Measurements from ENCODE around the gene AMZ2. TPM values are rescaled to one million over a fixed set of nuclear protein-coding genes. Genes with fewer than 3 reads are reported as not detected.
"Not testable (repeated sequence)": the region's sequence is repeated elsewhere in the genome, so short reads cannot be mapped to it uniquely, and the experiment has no call there.

Gene AMZ2
- total and polyA plus RNA-seq, 8 donors: 1.2 to 73.2 (median 41.5) TPM

- no peak for DNase-seq
- H3K9me3 ChIP-seq: no peaks in the 10 kb centered on the region
- intact Hi-C loops (cut with DNase I; ENCODE audit: low total_unique reads): no loop called here
- H3K4me3 ChIP-seq: no peak overlapping the region
- H3K27me3 ChIP-seq: no peaks in the 10 kb centered on the region
- no peak overlapping the region for H3K27ac ChIP-seq
- peaks cover 0 to 23% (median 12%) of the 10 kb centered on the region in 4 donors for H3K4me1 ChIP-seq
- WGBS, 5 donors: 90 to 96% (median 94%) methylated on average over 10 of the region's 10 CpGs
- peaks cover 0 to 29% (median 8%) of the 10 kb centered on the region in 4 donors for H3K36me3 ChIP-seq
- TF ChIP-seq EP300 (IDR thresholded peaks at IDR 0.05) (no peak), POLR2A (IDR thresholded peaks at IDR 0.05) (no peak)
Observed at GRCh38 chr17:68210570-68211315, 37.1 kb upstream of the AMZ2 start.

DNA sequence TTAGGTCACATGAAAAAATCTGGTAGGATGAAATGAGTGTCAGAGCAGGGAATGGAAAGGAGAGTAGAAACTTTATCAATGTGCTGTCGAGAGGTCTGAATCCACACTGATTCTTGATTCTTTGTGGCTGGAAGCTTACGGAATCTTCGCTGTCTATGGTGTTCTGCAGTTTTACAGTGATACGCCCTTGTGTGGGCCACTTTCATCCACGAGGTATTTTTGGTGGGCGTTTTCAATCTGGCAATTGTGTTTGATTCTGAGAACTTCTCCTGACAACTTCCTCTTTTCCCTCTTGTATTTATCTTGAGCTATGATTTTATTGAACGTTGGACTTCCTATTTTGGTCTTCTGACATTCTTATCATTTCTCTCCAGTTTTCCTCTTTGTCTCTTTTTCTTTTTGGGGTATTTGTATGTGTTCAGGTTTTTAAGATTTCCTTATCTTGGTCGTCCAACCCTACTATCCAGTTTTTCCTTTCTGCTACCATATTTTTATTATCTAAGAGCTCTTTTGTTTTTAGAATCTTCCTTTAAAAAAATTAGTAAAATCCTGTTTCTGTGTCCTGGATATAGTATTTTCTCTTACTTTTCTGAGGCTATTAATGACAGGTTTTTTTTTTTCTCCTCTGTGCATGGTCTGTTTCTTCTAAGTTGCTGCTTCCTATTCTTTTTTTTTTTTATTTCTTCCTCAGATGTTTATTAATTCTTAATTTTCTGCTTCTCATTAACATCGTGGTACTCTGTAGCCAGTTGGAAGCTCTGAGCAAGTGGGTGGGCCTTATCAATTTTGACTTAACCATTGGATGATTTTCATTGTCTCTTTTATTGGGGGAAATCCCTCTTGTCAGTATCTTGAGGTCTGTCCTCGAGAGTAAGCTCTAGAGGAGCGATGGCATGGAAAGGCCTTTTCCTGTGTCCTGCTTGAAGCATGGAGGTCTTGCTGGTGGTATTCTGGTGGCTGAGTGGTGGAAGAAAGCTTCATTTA, 34.1 kb upstream of the AMZ2 start:
- H3K36me3 ChIP-seq: peaks cover 0 to 35% (median 9%) of the 10 kb centered on the region in 4 donors
- H3K9me3 ChIP-seq; DNase-seq; H3K4me1 ChIP-seq; H3K4me3 ChIP-seq; H3K27ac ChIP-seq; intact Hi-C loops (cut with DNase I; ENCODE audit: low total_unique reads); H3K27me3 ChIP-seq: not testable (repeated sequence)
- 55 to 67% (median 64%) methylated on average over 11 of the region's 11 CpGs for WGBS, 5 donors

- H3K27ac ChIP-seq; DNase-seq; H3K4me1 ChIP-seq; H3K4me3 ChIP-seq; intact Hi-C loops (cut with DNase I; ENCODE audit: low total_unique reads); H3K27me3 ChIP-seq; H3K9me3 ChIP-seq: not testable (repeated sequence)
- H3K36me3 ChIP-seq: peaks cover 0 to 20% (median 2%) of the 10 kb centered on the region in 4 donors
- 92 to 100% (median 95%) methylated on average over 1 to 5 of the region's 5 CpGs; no CpG with 5 or more reads in 1 of the 5 donors for WGBS, 5 donors
Observed at GRCh38 chr17:68215453-68215852, 32.4 kb upstream of the AMZ2 start.

DNA sequence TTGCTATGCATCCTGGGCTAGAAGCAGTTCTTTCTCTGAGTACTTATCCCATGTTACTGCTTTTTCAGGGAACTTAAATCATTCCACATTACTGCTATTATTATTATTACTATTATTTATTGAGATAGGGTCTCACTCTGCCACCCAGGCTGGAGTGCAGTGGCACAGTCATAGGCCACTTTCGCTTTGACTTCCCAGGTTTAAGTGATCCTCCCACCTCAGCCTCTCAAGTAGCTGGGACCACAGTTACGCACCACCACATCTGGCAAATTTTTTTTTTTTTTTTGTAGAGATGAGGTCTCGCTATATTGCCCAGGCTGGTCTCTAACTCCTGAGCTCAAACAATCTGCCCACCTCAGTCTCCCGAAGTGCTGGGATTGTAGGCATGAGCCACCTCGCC, 28.4 kb upstream of the AMZ2 start:
- H3K36me3 ChIP-seq; H3K4me3 ChIP-seq; intact Hi-C loops (cut with DNase I; ENCODE audit: low total_unique reads); H3K27ac ChIP-seq; H3K9me3 ChIP-seq; H3K27me3 ChIP-seq; DNase-seq; H3K4me1 ChIP-seq: not testable (repeated sequence)
- 93 to 99% (median 94%) methylated on average over 5 of the region's 5 CpGs for WGBS, 5 donors

- DNase-seq; H3K4me1 ChIP-seq; H3K27me3 ChIP-seq; H3K9me3 ChIP-seq; H3K27ac ChIP-seq; H3K36me3 ChIP-seq; intact Hi-C loops (cut with DNase I; ENCODE audit: low total_unique reads); H3K4me3 ChIP-seq: not testable (repeated sequence)
- 72 to 86% (median 84%) methylated on average over 1 to 2 of the region's 2 CpGs for WGBS, 5 donors
Observed at GRCh38 chr17:68220186-68220585, 27.7 kb upstream of the AMZ2 start.

DNA sequence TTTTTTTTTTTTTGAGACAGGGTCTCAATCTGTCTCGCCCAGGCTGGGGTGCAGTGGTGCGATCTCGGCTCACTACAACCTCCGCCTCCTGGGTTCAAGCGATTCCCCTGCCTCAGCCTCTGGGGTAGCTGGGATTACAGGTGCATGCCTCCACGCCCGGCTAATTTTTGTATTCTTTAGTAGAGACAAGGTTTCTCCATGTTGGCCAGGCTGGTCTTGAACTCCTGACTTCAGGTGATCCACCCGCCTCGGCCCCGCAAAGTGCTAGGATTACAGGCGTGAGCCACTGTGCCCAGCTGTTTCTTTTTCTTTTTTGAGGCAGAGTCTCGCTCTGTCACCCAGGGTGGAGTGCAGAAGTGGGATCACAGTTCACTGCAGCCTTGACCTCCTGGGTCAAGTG, 27.1 kb upstream of the AMZ2 start:
- H3K36me3 ChIP-seq; H3K27ac ChIP-seq; DNase-seq; intact Hi-C loops (cut with DNase I; ENCODE audit: low total_unique reads); H3K27me3 ChIP-seq; H3K4me3 ChIP-seq; H3K9me3 ChIP-seq; H3K4me1 ChIP-seq: not testable (repeated sequence)
- WGBS, 5 donors: 93 to 95% (median 95%) methylated on average over 12 of the region's 12 CpGs

GRCh38 chr17:68221786-68222185, 26.1 kb upstream of the AMZ2 start:
- no peaks in the 10 kb centered on the region for H3K27me3 ChIP-seq
- H3K27ac ChIP-seq: no peak overlapping the region
- H3K4me3 ChIP-seq: no peak overlapping the region
- no peaks in the 10 kb centered on the region for H3K4me1 ChIP-seq
- no peaks in the 10 kb centered on the region for H3K9me3 ChIP-seq
- peaks cover 0 to 6% (median 2%) of the 10 kb centered on the region in 4 donors for H3K36me3 ChIP-seq
- WGBS, 5 donors: 81 to 90% (median 88%) methylated on average over 4 of the region's 4 CpGs
- TF ChIP-seq CTCF (IDR thresholded peaks at IDR 0.05) (no peak), EP300 (IDR thresholded peaks at IDR 0.05) (no peak), POLR2AphosphoS5 (IDR thresholded peaks at IDR 0.05) (no peak), POLR2A (IDR thresholded peaks at IDR 0.05) (no peak)
- intact Hi-C loops (cut with DNase I; ENCODE audit: low total_unique reads): no loop called here
- no peak for DNase-seq
